ES-I3 (cell line): Measurements from ENCODE around the gene NAP1L4.
"Not testable (repeated sequence)": the region's sequence is repeated elsewhere in the genome, so short reads cannot be mapped to it uniquely, and the experiment has no call there.

ENCODE experiments used
- H3K36me3 ChIP-seq: 2 replicates; pipeline ENCODE4 v1.6.1; 2013; ENCODE audit warnings: mild to moderate bottlenecking, low read length, control low read depth, moderate library complexity; ENCODE audit not compliant: insufficient read depth
- H3K4me1 ChIP-seq: 2 replicates; pipeline ENCODE4 v1.6.1; 2013; ENCODE audit warnings: mild to moderate bottlenecking, control low read depth, low read length; ENCODE audit not compliant: insufficient read depth
- H3K9ac ChIP-seq: 2 replicates; pipeline ENCODE4 v1.6.1; 2013; ENCODE audit warnings: low read depth, mild to moderate bottlenecking, low read length, moderate library complexity
- H3K9me3 ChIP-seq: 2 replicates; pipeline ENCODE4 v1.6.1; 2013; ENCODE audit warnings: mild to moderate bottlenecking, low read length, moderate library complexity; ENCODE audit not compliant: control insufficient read depth, insufficient read depth

NAP1L4 gene

DNA sequence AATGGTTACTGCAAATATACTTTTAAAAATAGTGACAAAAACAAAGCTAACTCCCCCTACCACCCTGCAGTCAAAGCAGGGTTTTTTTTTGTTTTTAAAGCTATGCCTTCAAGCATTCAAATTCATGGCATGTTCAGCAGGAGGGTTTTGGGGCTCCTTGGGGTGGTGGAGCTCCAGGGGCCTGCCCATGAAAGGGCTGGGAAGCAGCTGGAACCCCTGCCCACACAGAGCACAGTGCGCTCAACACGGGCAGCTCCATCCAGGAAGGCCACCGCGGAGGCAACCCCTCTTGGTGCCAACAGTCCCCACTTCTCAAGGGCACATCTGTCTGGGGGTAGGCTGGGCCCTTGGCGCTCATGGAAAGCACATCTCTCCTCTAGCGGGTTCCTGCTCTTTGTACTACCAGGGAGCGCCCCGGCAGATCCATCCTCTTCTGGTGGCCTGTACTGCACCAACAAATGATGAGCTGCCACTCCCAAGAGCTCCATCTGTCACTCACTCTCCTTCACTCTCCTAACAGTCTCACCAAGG, 46.3 kb downstream of the NAP1L4 start:
- Histone ChIP-seq H3K9me3 (no peaks in the 10 kb centered on the region), H3K9ac (no peak overlapping the region), H3K4me1 (peaks cover 23% of the 10 kb centered on the region), H3K36me3 (peaks cover 24% of the 10 kb centered on the region)

DNA sequence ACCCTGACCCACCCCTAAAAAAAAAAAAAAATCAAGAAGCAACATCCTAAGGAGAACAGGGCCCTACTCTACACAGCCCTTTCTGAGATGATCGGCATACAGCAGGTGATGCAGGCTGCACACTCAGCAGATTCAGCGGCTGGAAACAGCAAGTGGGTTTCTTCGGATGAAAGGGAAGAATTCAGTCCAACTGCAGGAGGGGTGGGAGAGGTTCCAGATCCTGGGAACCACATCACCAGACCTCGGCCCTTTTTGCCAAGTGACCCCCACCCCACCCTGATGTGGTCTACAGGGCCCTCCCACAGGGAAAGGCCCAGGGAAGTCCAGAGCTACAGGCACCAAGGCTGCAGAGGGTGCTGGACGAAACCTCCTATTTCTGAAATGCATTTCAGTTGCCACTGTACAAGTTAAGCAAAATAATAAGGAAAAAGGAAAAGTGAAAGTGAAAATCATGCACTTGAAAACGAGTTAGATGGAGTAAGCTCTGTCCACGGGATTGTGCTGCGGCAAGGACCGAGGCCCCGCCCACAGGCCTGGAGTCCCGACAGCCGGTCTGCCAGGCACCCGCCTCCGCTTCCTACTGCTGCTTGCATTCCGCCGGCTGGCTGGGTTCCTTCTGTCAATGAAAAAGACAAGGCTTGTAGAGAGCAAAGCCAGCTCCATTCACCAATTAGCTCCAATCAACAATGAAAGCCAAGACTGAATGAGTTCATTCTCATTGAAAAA, 46.9 kb downstream of the NAP1L4 start:
- H3K4me1 ChIP-seq = peaks cover 23% of the 10 kb centered on the region
- no peak overlapping the region for H3K9ac ChIP-seq
- H3K36me3 ChIP-seq = peaks cover 23% of the 10 kb centered on the region
- no peaks in the 10 kb centered on the region; the same call in 1 of the 2 replicates for H3K9me3 ChIP-seq

DNA sequence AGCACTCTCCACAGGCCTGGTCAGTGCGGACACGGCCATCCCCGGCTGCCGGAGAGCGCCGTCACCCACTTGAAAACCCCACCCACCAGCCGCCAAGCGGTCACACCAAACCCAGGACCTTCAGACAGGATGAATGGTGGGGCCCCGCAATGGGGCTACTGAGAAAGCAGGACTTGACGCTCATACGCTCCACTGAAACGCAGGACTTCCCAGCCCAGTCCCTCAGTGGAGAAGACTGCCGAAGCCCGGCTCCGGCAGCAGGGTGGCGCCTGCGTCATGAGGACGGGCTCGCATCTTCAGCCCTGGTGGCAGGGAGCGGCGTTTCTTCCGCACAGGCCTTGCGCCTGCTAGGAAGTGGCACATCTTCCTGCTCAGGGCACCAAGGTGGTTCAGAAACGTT, 47.6 kb downstream of the NAP1L4 start:
- H3K36me3 ChIP-seq = peaks cover 22% of the 10 kb centered on the region
- H3K4me1 ChIP-seq = peaks cover 23% of the 10 kb centered on the region
- H3K9ac ChIP-seq = no peak overlapping the region
- no peaks in the 10 kb centered on the region; the same call in 1 of the 2 replicates for H3K9me3 ChIP-seq

DNA sequence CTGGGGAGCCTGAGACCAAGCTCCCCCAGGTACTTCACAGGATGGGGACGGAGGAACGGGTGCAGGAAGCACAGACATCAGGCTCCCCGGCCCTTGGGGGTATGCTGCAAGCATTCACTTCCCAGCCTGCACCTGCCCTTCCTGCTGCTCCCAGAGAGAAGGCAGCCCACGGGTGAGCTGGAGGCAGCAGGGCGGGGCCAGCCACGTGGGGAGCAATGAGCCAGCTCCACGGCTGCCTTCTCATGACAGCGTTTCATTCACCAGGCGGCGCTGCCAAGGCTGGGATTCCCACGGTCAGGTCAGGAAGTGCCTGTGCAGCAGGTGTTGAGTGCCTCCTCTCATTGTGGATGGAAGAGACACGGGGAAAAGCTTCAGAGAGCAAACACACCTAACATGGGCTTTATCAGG, 48.4 kb downstream of the NAP1L4 start:
- Histone ChIP-seq H3K9ac (no peak overlapping the region), H3K36me3 (peaks cover 17% of the 10 kb centered on the region), H3K9me3 (peaks cover 3% of the 10 kb centered on the region; the same call in 1 of the 2 replicates), H3K4me1 (peaks cover 23% of the 10 kb centered on the region)

DNA sequence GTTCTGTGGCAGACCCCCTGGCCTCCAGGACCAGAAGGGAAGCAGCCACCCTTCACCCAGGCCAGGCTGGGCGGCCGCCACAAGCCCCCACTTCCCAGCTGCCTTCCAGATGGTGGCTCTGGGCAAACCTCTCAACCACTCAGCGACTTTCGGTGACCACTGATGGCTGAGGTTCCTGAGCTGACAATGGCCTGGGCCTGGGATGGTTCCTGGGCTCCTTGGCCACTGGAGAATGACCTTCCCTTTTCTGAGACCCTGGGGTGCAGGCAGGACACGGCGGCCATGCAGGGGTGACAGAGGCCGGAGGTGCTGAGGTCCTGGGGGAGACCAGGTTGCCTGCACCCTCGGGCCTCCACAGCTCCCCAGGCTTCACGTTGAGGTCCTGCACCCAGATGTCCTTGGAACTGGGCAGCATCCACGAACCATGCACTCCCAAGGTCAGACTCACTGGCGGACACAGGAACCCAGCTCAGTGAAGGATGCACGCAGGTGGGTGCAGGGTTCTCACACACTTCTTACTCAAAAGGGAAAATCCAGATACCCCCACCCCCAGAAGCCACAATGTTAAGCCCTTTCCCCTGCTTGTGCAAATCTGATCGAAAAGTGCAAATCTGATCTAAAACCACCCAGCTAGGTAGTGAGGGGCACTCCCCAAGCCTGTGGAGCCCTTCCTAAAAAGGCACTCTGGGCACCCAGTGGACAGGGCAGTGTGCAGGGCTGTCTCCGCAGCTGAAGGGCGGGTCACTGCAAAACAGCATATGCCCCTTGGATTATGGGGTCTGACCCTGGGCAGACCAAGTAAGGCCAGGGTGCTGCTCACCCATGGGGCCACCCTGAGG, 49.0 kb downstream of the NAP1L4 start:
- H3K36me3 ChIP-seq = peaks cover 14% of the 10 kb centered on the region

DNA sequence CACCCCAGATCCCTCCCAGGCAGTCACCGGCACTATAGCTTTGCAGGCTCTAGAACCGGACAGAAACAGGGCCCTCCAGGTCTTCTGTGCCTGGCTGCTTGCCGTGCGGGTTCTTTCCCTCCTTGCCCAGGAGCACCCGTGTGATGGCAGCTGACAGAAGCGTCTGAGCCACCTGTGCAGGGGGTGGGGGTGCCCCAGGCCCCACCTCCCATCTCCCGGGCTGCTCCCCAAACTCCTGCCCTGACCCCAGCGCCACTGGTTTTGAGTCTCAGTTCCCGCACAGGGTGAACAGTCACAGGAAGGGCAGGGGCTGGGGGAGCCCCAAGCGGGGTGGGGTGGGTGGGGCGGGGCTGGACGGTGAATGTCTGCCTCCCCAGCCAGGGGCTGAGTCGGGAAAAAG, 49.7 kb downstream of the NAP1L4 start:
- Histone ChIP-seq H3K9me3 (peaks cover 13% of the 10 kb centered on the region; the same call in 1 of the 2 replicates), H3K9ac (no peak overlapping the region), H3K36me3 (peaks cover 12% of the 10 kb centered on the region), H3K4me1 (peaks cover 23% of the 10 kb centered on the region)

More for the DNA sequence above, 49.0 kb downstream of the NAP1L4 start:
- Histone ChIP-seq H3K4me1 (peaks cover 23% of the 10 kb centered on the region), H3K9ac (no peak overlapping the region), H3K9me3 (peaks cover 8% of the 10 kb centered on the region; the same call in 1 of the 2 replicates)

DNA sequence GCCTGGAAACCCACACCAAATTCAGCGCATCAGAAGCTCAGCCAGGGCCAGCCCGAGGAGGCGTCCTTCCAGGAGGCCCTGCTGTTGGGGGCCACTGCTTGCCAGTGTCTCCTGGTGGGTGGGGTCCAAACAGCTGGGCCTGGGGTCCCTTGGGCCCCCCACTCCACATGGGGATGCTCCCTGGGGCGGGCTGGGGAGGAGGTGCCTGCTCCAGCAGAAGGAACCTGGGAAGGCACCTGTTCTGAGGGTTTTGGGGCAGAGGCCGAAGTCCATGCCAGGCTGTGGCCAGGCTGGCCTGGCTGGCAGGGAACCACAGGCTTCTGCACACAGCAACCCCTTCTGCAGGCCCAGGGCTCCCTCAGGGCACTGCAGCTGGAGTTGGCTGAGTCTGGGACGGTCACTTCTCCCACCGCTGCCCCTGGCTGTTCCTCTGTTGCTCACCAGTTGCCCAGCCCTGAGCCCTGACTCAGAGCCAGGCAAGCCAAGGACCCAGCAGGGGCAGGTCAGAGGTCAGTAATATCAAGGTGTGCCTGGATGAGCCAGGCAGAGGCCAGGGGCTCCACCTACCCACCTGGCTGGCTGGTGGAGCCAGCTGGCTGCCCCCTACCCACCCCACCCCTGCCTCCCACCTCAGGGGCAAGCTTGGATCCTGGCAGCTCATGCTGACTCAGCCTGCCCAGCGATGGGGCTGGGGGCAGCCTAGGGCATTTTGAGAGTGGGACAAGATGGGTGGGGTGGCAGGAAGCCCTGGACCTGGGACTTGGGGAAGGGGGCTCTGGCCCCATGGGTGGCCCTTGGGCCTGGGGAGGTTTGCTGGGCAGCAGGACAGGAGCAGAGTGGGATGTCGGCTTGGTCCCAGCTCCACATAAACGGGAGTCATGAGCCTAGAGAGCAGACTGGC, 51.0 kb downstream of the NAP1L4 start:
- Histone ChIP-seq H3K9me3 (peaks cover 13% of the 10 kb centered on the region; the same call in 1 of the 2 replicates), H3K9ac (no peak overlapping the region), H3K4me1 (peaks cover 14% of the 10 kb centered on the region), H3K36me3 (peaks cover 10% of the 10 kb centered on the region)

DNA sequence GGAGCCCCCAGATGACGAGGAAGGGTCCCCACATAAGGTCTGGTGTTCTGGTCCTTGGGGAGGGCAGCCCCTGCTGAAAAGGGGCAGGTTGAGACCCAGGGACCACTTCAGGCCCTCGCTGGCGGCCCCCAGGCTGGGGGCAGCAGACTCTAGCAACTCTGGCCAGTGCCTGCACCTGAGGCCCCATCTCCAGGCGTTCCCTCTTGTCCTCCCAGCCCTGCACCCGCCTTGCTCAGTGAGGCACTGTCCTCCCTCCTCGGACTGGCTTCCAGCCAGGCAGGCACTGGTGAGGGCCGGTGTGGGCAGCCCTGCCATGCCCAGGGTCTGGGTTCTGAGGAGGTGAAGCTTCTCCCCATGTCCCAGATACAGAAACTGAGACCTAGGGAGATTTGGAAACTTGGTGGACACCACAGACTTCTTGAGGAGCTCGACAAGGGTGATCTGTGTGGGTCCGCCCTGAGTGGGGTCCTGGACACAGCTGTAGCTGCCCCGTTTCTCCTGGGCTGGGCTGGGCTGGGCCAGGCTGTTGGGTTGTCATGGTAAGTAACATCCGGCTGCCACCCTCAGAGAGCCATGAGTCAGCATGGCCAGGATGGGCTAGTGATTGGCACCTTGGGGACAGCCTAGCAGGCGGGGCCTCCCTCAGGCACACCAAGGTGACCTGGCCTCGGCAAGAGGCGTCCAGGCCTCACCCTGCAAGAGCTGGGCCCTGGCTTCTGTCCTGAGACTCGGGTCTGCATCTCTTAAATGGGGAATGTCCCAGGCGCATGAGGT, 51.8 kb downstream of the NAP1L4 start:
- H3K9ac ChIP-seq = no peak overlapping the region
- peaks cover 7% of the 10 kb centered on the region; the same call in 1 of the 2 replicates for H3K4me1 ChIP-seq
- peaks cover 10% of the 10 kb centered on the region for H3K36me3 ChIP-seq
- H3K9me3 ChIP-seq = peaks cover 13% of the 10 kb centered on the region; the same call in 1 of the 2 replicates

DNA sequence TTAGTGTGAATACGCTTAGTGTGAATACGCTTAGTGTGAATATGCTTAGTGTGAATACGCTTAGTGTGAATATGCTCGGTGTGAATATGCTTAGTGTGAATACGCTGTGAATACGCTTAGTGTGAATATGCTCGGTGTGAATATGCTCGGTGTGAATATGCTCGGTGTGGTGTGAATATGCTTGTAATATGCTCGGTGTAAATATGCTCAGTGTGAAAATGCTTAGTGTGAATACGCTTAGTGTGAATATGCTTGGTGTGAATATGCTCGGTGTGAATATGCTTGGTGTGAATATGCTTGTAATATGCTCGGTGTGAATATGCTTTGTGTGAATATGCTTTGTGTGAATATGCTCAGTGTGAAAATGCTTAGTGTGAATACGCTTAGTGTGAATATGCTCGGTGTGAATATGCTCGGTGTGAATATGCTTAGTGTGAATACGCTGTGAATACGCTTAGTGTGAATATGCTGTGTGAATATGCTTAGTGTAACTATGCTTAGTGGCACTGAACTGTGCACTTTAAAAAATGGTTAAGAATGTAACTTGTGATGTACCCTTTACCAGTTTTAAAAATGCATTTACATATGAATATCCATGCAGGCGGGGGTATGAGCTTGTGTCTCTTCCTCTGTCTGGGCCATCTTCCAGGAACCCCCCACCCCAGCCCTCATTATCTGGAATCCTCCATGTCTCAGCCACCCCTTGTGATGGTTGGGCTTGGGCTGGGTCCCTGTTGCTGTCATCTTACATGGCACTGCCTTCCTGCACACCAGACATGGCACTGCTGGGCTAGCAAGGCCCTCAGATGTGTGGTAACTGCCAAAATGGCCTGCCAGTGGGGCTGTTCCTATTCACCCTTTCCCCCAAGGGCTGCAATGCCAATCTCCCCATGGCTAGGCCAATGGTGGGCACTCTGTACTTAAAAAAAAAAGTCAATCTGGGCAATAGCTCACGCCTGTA, 53.4 kb downstream of the NAP1L4 start:
- not testable (repeated sequence) for H3K36me3 ChIP-seq, H3K4me1 ChIP-seq, H3K9ac ChIP-seq
- peaks cover 13% of the 10 kb centered on the region; the same call in 1 of the 2 replicates for H3K9me3 ChIP-seq

DNA sequence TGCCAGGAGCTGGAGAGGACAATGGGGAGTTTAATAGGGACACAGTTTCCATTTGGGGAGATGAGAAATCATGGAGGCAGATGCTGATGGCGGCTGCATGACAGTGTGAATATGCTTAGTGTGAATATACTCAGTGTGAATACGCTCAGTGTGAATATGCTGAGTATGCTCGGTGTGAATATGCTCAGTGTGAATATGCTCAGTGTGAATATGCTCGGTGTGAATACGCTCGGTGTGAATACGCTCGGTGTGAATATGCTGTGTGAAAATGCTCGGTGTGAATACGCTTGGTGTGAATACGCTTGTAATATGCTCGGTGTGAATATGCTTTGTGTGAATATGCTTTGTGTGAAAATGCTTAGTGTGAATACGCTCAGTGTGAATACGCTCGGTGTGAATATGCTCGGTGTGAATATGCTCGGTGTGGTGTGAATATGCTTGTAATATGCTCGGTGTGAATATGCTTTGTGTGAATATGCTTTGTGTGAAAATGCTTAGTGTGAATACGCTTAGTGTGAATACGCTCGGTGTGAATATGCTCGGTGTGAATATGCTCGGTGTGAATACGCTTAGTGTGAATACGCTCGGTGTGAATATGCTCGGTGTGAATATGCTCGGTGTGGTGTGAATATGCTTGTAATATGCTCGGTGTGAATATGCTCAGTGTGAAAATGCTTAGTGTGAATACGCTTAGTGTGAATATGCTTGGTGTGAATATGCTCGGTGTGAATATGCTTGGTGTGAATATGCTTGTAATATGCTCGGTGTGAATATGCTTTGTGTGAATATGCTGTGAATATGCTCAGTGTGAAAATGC, 54.3 kb downstream of the NAP1L4 start:
- not testable (repeated sequence) for H3K36me3 ChIP-seq, H3K4me1 ChIP-seq, H3K9ac ChIP-seq
- H3K9me3 ChIP-seq = peaks cover 13% of the 10 kb centered on the region; the same call in 1 of the 2 replicates

DNA sequence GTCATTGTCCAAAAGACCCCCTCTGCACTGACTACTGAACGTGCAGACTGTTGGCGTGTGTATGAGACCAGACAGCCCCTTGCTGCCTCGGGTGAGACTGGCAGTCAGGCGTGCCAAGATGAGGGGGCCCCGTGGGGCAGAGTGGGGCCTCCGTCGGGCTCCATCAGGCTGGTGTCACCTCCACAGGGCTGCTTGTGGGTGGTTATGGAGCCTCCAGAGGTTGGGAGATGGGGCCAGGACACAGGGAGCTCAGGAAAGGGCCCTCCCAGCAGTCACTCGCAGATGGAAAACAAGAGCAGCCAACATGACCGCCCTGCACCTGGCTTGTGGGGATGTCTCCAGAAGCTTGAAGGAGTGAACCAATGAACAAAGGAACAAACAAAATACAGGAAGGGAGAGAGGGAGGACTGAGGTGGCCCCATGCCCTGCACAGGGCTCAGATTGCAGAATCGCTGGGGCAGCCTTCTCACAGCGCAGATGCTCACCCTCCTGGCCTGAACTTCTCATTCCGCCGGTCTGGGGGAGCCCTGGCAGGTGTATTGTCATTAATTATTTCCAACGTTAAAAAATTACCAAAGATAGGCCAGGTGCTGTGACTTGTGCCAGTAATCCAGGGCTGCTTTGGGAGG, 57.4 kb downstream of the NAP1L4 start:
- Histone ChIP-seq H3K9me3 (peaks cover 13% of the 10 kb centered on the region; the same call in 1 of the 2 replicates), H3K9ac (no peak overlapping the region), H3K36me3 (no peaks in the 10 kb centered on the region), H3K4me1 (0 out of 2 replicates have a peak, but pooled peaks cover 2% of the 10 kb centered on the region)
